GM18867 (cell line): ENCODE data around the gene RRN3.
"Not testable (repeated sequence)": the region's sequence is repeated elsewhere in the genome, so short reads cannot be mapped to it uniquely, and the experiment has no call there.

Experiments
- ATAC-seq: cut with Tn5 transposase; IDR thresholded peaks from one replicate; pipeline ENCODE4 v1.9.1; 2021; ENCODE audit warnings: mild to moderate bottlenecking, moderate library complexity; ENCODE audit not compliant: unreplicated experiment

Gene RRN3

GRCh38 chr16:15100372-15100987, 6.4 kb upstream of the RRN3 start:
- not testable (repeated sequence) for ATAC-seq

- not testable (repeated sequence) for ATAC-seq
Observed at GRCh38 chr16:15099366-15099909, 5.4 kb upstream of the RRN3 start.

- ATAC-seq, result not testable (repeated sequence)
Observed at GRCh38 chr16:15096583-15096972, 2.5 kb upstream of the RRN3 start.

- ATAC-seq, result not testable (repeated sequence)
Observed at GRCh38 chr16:15093571-15093954, 509 bp downstream of the RRN3 start.

DNA sequence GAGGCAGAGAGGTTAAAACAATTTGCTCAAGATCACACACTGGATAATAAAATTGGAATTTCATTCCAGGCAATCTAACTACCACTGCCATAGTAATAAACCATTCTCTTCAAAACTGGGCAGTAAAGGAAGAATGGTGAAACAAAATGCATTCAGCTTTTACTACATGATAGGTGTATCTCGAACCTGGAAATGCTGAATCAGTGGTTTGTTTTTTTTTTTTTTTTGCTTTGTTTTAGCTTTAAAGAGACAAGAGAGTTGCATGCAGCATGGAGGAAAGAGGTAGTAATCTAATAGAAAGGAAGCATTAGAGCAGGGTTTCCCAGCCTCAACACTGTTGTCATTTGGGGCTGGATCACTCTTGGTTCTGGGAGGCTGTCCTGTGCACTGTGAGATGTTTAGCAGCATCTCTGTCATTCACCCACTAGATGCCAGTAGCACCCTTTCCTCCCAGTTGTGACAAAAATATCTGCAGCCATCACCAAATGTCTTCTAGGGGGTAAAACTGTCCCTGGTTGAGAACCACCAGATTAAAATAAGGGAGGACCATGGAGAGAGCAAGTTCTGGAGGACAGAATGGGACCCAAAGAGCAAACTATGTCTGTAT, 3.3 kb downstream of the RRN3 start:
- ATAC-seq, result not testable (repeated sequence)

DNA sequence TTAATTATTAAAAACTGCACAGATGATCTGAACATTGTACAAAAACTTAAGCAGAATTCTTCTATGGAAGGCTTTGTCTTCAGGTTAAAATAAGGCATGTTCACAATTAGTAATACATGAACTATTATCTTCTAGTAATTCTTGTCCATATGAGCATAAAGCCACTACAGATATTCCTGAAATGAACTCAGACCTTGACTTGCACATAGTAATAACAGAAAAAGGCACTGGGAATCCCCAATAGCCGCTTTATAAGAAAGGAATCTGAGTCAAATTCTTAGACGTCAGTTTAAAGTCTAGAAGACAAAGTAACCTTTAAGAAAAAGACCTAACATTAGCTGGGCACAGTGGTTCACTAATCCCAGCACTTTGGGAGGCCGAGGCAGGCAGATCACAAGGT, 11.3 kb downstream of the RRN3 start:
- not testable (repeated sequence) for ATAC-seq

DNA sequence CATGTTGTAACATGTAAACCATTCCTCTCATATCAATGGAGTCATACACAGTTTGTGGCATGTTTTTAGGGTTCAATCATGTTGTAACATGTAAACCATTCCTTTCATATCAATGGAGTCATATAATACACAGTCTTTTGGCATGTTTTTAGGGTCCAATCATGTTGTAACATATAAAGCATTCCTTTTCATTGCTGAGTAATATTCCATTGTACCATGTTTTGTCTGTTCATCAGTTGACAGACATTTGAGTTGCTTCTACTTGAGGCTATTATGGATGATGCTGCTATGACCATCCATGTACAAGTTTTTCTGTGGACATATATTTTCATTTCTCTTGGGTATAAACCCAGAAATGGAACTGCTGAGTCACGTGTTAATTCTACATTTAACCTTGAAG, 13.2 kb downstream of the RRN3 start:
- not testable (repeated sequence) for ATAC-seq

- ATAC-seq, result not testable (repeated sequence)
Observed at GRCh38 chr16:15076161-15076560, 17.9 kb downstream of the RRN3 start.

DNA sequence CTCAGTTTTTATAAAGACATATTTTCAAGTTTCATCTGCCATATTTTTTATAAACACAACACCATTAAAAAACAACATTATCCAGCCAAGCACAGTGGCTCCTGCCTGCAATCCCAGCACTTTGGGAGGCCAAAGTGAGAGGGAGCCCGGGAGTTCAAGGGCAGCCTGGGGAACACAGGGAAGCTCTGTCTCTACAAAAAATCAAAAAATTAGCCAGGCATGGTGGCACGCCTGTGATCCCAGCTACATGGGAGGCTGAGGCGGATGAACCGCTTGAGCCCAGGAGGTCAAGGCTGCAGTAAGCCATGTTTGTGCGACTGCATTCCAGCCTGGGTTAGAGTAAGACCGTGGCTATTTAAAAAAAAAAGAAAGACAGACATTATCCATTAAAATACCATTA, 21.0 kb downstream of the RRN3 start:
- ATAC-seq, result no peak

DNA sequence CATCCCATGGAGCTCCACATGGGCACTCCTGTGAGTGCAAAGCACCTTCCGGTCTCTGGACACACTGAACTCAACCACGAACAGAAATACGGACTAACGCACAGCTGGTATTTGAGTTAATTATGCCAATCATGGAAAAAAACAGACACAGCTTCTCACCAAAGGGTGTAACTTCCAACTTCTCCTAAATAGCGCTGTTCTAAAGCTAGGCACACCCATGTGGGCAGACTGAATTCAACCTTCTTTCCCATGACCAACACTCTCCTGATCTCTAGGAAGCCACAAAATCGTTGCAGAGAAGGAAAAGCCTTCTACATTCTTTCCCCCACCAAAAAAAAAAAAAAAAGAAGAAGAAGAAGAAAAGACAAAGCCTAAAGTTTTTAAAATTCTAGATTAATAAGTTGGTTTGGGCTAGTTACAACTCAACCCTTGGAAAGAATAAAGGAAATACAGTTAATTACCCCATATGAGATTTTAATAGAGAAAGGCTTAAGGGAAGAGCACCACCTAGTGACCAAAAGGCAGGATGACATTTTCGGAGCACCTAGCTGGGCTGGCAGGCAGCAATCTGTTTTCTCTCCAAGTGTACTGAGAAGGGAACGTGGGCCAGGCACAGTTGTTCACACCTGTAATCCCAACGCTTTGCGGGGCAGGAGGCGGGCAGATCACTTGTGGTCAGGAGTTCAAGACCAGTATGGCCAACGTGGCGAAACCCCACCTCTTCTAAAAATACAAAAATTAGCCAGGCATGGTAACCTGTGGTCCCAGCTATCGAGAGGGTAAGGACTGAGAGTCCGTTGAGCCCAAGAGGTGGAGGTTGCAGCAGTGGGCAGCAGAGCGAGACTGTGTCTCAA, 21.9 kb downstream of the RRN3 start:
- not testable (repeated sequence) for ATAC-seq

- ATAC-seq, result not testable (repeated sequence)
Observed at GRCh38 chr16:15071013-15071412, 23.1 kb downstream of the RRN3 start.

GRCh38 chr16:15066690-15067089, 27.4 kb downstream of the RRN3 start:
- ATAC-seq, result not testable (repeated sequence)

DNA sequence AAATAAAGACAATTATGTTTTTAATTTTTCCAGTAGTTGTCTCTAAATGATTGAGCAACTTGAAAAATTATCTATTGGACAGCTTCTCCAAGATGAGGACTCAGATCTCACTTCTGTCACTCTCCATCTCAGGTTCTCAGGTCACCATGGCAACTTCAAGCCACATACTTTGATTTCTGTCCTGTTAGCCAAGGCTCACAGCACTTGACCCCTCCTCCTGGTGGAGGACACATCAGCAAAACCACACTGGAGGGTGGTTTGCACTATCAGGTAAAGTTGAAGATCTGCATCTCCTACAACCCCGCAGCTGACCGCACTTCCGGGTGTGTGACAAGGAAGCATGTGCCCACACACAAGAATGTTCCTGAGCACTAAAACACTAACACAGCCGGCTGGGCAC, 28.1 kb downstream of the RRN3 start:
- ATAC-seq, result not testable (repeated sequence)

GRCh38 chr16:15062085-15062810, 31.8 kb downstream of the RRN3 start:
- not testable (repeated sequence) for ATAC-seq

DNA sequence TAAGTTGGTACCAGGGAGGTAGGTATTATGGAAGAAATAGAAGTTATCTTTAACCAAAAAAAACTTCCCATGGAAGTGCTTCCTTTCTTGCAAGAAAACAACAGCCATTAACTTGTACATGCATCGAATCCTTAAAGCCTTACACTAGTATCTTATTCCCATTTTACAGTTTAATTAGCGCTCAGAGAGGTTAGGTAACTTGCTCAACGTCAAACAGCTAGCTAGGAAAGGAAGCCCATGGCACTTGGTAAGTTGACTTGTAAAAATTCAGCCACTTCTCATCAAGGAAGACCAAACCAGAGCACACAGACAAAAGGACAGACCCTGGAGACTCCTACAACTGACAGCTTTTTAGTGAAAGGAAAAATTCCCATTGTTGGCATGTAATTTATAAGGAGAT, 34.7 kb downstream of the RRN3 start:
- ATAC-seq, result no peak

GRCh38 chr16:15057681-15058417, 36.2 kb downstream of the RRN3 start:
- no peak for ATAC-seq

DNA sequence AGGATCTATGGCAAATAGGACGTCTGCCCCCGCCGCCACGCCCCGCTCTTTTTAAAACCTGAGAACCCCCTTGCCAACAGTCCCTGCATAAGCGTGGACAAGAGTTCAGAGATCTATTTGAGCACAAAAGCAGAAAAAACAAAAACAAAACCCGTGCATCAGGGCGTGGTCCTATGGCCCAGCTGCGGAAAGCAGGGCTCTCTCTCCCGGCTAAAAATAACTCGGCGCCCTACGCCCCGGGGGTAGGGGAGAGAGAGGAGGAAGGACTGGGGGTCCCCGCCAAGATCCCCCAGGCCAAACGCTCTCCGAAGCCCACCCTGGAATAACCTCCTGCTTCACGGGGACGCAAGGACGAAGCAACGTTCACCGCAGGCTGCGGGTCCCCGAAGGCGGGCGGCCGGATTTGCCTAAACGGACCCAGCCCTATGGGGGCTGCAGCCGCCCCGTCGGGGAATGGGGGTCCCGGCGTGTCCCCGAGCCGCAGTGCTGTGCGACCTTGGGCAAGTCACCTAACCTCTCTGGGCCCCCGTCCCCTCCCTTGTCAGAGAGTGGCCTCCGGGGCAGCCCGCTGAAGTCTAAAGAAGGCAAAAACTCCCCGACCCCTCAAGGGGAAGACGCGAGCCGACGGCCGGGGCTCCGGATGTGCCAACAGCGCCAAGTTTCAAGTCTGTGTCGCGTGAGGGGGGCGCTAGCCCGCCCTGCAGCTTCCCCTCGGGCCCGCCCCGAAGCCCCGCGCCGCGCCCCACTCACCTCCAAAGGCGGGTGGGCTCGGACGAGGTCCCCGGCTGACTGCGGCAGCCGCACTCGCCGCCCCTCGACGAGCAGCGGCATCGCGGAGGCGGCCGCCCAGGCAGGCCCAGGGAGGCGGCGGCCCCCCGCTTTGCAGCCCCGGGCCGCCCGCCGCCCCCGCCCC, 38.7 kb downstream of the RRN3 start:
- ATAC-seq, result peak; percentile 62

GRCh38 chr16:15054357-15055140, 39.5 kb downstream of the RRN3 start:
- ATAC-seq, result no peak
